Neural progenitor cell (in vitro differentiated cells): Measurements from ENCODE around the gene A2M. TPM values are rescaled to one million over a fixed set of nuclear protein-coding genes. Genes with fewer than 3 reads are reported as not detected.

Source experiments
- DNase-seq: peaks from one replicate; pipeline ENCODE4 v3.0.0-alpha.2; 2016; ENCODE audit warnings: low spot score
- H2AFZ ChIP-seq: fragments of 200-600 bp; sonication (generic); replicated peaks from 2 replicates; pipeline ENCODE4 v1.6.1; 2016; ENCODE audit warnings: antibody characterized with exemption
- H3F3A ChIP-seq: fragments of 200-600 bp; sonication (generic); 2 replicates; pipeline ENCODE4 v1.6.1; 2016; ENCODE audit warnings: antibody characterized with exemption, low read depth
- H3K27ac ChIP-seq: fragments of 200-600 bp; sonication (generic); 2 replicates; pipeline ENCODE4 v1.5.1; 2016; ENCODE audit warnings: mild to moderate bottlenecking
- H3K27me3 ChIP-seq: fragments of 200-600 bp; sonication (generic); 2 replicates; pipeline ENCODE4 v1.6.1; 2016; ENCODE audit warnings: mild to moderate bottlenecking, moderate library complexity
- H3K36me3 ChIP-seq: fragments of 200-600 bp; sonication (generic); 2 replicates; pipeline ENCODE4 v1.5.1; 2016
- H3K4me1 ChIP-seq: fragments of 200-600 bp; sonication (generic); 2 replicates; pipeline ENCODE4 v1.6.1; 2016; ENCODE audit warnings: mixed run types
- H3K4me2 ChIP-seq: fragments of 200-600 bp; sonication (generic); 2 replicates; pipeline ENCODE4 v1.6.1; 2016
- H3K4me3 ChIP-seq: fragments of 200-600 bp; sonication (generic); 2 replicates; pipeline ENCODE4 v1.5.1; 2016
- H3K79me2 ChIP-seq: fragments of 200-600 bp; sonication (generic); 2 replicates; pipeline ENCODE4 v1.6.1; 2016; ENCODE audit warnings: low read depth
- H3K9ac ChIP-seq: fragments of 200-600 bp; sonication (generic); 2 replicates; pipeline ENCODE4 v1.6.1; 2016
- H3K9me3 ChIP-seq: fragments of 200-600 bp; sonication (generic); 2 replicates; pipeline ENCODE4 v1.5.1; 2016; ENCODE audit warnings: low read depth
- H4K20me1 ChIP-seq: fragments of 200-600 bp; sonication (generic); 2 replicates; pipeline ENCODE4 v1.6.1; 2016; ENCODE audit warnings: low read depth
- H3K27ac Mint-ChIP-seq: 3 replicates; pipeline ENCODE4 v1.8.0; 2021; ENCODE audit warnings: mixed read lengths
- H3K27me3 Mint-ChIP-seq: 2 replicates; pipeline ENCODE4 v1.8.0; 2022; ENCODE audit warnings: low read depth, mild to moderate bottlenecking, inconsistent platforms, moderate library complexity, mixed read lengths; ENCODE audit not compliant: insufficient read depth
- H3K36me3 Mint-ChIP-seq: 3 replicates; pipeline ENCODE4 v1.8.0; 2021; ENCODE audit warnings: mixed read lengths
- H3K4me1 Mint-ChIP-seq: 3 replicates; pipeline ENCODE4 v1.8.0; 2021; ENCODE audit warnings: mixed read lengths
- H3K4me3 Mint-ChIP-seq: 3 replicates; pipeline ENCODE4 v1.8.0; 2021; ENCODE audit warnings: mild to moderate bottlenecking, moderate library complexity, mixed read lengths
- H3K9me3 Mint-ChIP-seq: 3 replicates; pipeline ENCODE4 v1.8.0; 2020; ENCODE audit warnings: mixed read lengths
- CTCF ChIP-seq: fragments of 200-600 bp; sonication (generic); IDR thresholded peaks from 2 replicates; pipeline ENCODE4 v1.5.1; 2017; ENCODE audit warnings: antibody characterized with exemption, mild to moderate bottlenecking
- EZH2 ChIP-seq: fragments of 200-600 bp; sonication (generic); IDR thresholded peaks from 2 replicates; pipeline ENCODE4 v1.6.1; 2017; ENCODE audit warnings: antibody characterized with exemption, mild to moderate bottlenecking, moderate library complexity
- EZH2phosphoT487 ChIP-seq: fragments of 200-600 bp; sonication (generic); IDR thresholded peaks from 2 replicates; pipeline ENCODE4 v1.6.1; 2017; ENCODE audit warnings: antibody characterized with exemption
- total RNA-seq: library from RNA; depleted of rRNA; stranded (reverse); fragments of >200 nt; gene quantifications from 2 replicates; pipeline ENCODE4 v1.2.3, GENCODE V29; 2015; ENCODE audit warnings: low replicate concordance

The A2M gene
- total RNA-seq, 1 donor from 2014 or later = not detected

GRCh38 chr12:9120487-9121184 lies 4.9 kb upstream of the A2M start:
- Histone ChIP-seq H3K4me3 (no peak overlapping the region), H3K27ac (no peak overlapping the region)

GRCh38 chr12:9118158-9118557 lies 2.4 kb upstream of the A2M start:
- no peak overlapping the region for H3K9ac ChIP-seq

More at GRCh38 chr12:9120487-9121184, 4.9 kb upstream of the A2M start:
- H3K27me3 Mint-ChIP-seq = no peaks in the 10 kb centered on the region
- no peak overlapping the region for H3K9ac ChIP-seq
- no peaks in the 10 kb centered on the region for H3K79me2 ChIP-seq
- H3K36me3 ChIP-seq = no peaks in the 10 kb centered on the region
- no peaks in the 10 kb centered on the region for H4K20me1 ChIP-seq
- no peaks in the 10 kb centered on the region for H3K9me3 Mint-ChIP-seq
- DNase-seq = no peak
- H3K4me2 ChIP-seq = no peak overlapping the region
- H2AFZ ChIP-seq = no peak overlapping the region
- TF ChIP-seq CTCF = no peak
- no peak for TF ChIP-seq EZH2
- TF ChIP-seq EZH2phosphoT487 = no peak
- no peak overlapping the region for H3K27ac Mint-ChIP-seq
- no peaks in the 10 kb centered on the region for H3K4me1 ChIP-seq
- H3K36me3 Mint-ChIP-seq = peaks cover 2% of the 10 kb centered on the region
- H3K9me3 ChIP-seq = no peaks in the 10 kb centered on the region
- H3K4me3 Mint-ChIP-seq = no peak overlapping the region
- H3F3A ChIP-seq = no peaks in the 10 kb centered on the region
- H3K27me3 ChIP-seq = no peaks in the 10 kb centered on the region
- H3K4me1 Mint-ChIP-seq = peaks cover 30% of the 10 kb centered on the region

GRCh38 chr12:9114946-9115345 lies 773 bp downstream of the A2M start:
- Mint-ChIP-seq H3K36me3 (peaks cover 1% of the 10 kb centered on the region), H3K9me3 (no peaks in the 10 kb centered on the region), H3K27ac (no peak overlapping the region), H3K27me3 (no peaks in the 10 kb centered on the region), H3K4me3 (peak overlapping the region; percentile 50), H3K4me1 (peaks cover 27% of the 10 kb centered on the region)
- no peak for DNase-seq
- TF ChIP-seq EZH2 (no peak), EZH2phosphoT487 (no peak), CTCF (no peak)
- Histone ChIP-seq H3K27me3 (no peaks in the 10 kb centered on the region), H3K9me3 (no peaks in the 10 kb centered on the region), H3K27ac (no peak overlapping the region), H2AFZ (no peak overlapping the region), H3K36me3 (no peaks in the 10 kb centered on the region), H3K9ac (no peak overlapping the region), H3K4me1 (no peaks in the 10 kb centered on the region), H3F3A (no peaks in the 10 kb centered on the region), H3K4me2 (no peak overlapping the region), H3K79me2 (no peaks in the 10 kb centered on the region), H3K4me3 (no peak overlapping the region), H4K20me1 (no peaks in the 10 kb centered on the region)

More at GRCh38 chr12:9118158-9118557, 2.4 kb upstream of the A2M start:
- Histone ChIP-seq H3F3A (no peaks in the 10 kb centered on the region), H3K9me3 (no peaks in the 10 kb centered on the region), H3K27ac (no peak overlapping the region), H3K27me3 (no peaks in the 10 kb centered on the region), H3K4me3 (no peak overlapping the region), H2AFZ (no peak overlapping the region), H3K4me1 (no peaks in the 10 kb centered on the region), H4K20me1 (no peaks in the 10 kb centered on the region), H3K79me2 (no peaks in the 10 kb centered on the region), H3K4me2 (no peak overlapping the region), H3K36me3 (no peaks in the 10 kb centered on the region)
- H3K9me3 Mint-ChIP-seq = no peaks in the 10 kb centered on the region
- no peak for TF ChIP-seq EZH2
- no peak for TF ChIP-seq EZH2phosphoT487
- TF ChIP-seq CTCF = no peak
- no peak overlapping the region for H3K27ac Mint-ChIP-seq
- H3K36me3 Mint-ChIP-seq = peaks cover 1% of the 10 kb centered on the region
- H3K27me3 Mint-ChIP-seq = no peaks in the 10 kb centered on the region
- no peak for DNase-seq
- H3K4me1 Mint-ChIP-seq = peaks cover 34% of the 10 kb centered on the region
- no peak overlapping the region for H3K4me3 Mint-ChIP-seq
